ENCODE measurements around the gene RABGAP1. TPM values are rescaled to one million over a fixed set of nuclear protein-coding genes. Genes with fewer than 3 reads are reported as not detected.

RABGAP1 gene
- total RNA-seq, 1 donor from 2014 or later, result 60.2 TPM

DNA sequence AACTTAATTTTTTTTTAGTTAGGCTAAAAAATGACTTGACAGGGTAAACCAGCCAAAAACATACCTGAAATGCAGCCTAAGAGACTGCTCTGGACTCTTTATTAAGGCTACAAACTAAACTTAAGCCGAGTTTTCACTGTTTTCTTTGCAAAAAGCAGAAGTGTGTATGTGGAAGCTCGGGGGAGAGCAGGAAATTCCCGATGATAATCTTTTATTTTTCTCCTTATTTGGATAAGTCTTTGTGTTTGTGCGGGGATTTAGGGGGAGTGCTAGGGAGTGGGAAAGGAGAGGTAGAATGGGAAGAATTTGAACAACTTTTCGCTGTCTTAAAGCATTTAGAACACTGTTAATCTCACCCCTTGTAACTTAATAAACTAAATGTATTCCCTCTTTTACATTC lies 61.9 kb downstream of the RABGAP1 start:
- peaks cover 3 to 29% of the 10 kb centered on the region in 2 donors for H3K36me3 ChIP-seq
- no peaks in the 10 kb centered on the region for H3K27me3 ChIP-seq
- peak overlapping the region; percentile 24 for H3K27ac ChIP-seq
- DNase-seq (ENCODE audit: extremely low spot score in 2 of 2), result no peak
- no peaks in the 10 kb centered on the region for H3K4me1 ChIP-seq
- H3K9me3 ChIP-seq, result no peaks in the 10 kb centered on the region
- intact Hi-C loops (cut with DNase I), result no loop called here
- TF ChIP-seq CTCF (IDR thresholded peaks at IDR 0.05) (no peak), POLR2A (IDR thresholded peaks at IDR 0.05) (no peak), POLR2AphosphoS5 (IDR thresholded peaks at IDR 0.05; ENCODE audit: insufficient read depth in 1 of 2, low read depth in 1 of 2) (no peak)
- no peak overlapping the region for H3K4me3 ChIP-seq

DNA sequence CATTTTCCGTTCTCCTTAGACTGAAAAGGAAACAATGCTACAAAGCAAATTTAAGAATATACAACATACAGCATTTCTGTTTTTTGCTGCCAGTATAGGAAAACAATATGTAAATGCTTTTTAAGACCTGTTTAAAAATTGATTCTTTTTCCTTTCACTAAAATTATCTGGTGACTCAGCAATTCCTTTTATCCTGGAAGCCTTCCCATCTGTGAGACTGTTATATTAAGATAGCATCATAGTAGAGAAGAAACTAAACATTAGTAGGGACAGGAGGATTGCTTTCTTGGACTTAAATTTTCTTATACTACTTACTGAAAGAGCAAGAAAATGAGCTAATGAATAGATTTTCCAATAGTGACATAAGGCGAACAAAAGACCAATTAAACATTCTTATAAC lies 62.6 kb downstream of the RABGAP1 start:
- Histone ChIP-seq H3K4me1 (no peaks in the 10 kb centered on the region), H3K27me3 (no peaks in the 10 kb centered on the region), H3K9me3 (no peaks in the 10 kb centered on the region), H3K4me3 (no peak overlapping the region), H3K27ac (no peak overlapping the region), H3K36me3 (peaks cover 3 to 22% of the 10 kb centered on the region in 2 donors)
- no peak for DNase-seq (ENCODE audit: extremely low spot score in 2 of 2)
- intact Hi-C loops (cut with DNase I), result no loop called here
- TF ChIP-seq CTCF (IDR thresholded peaks at IDR 0.05) (no peak), POLR2A (IDR thresholded peaks at IDR 0.05) (no peak), POLR2AphosphoS5 (IDR thresholded peaks at IDR 0.05; ENCODE audit: insufficient read depth in 1 of 2, low read depth in 1 of 2) (no peak)

DNA sequence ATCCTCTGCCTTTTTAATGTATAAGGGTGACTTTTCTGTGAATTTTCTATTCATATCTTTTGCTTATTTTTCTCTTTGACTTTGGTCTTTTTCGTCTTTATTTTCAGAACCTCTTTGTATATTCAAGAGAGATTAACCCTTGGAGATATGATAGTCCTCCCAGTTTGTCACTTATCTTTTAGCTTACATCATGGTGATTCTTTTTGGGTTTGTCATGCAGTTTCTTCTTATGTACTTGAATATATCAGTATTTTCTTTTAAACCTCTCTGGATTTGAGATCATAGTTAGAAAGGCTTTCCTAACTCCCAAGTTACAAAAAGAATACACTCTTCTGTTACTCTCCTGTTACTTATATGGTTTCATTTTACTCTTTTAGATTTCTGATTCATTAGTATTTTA lies 65.1 kb downstream of the RABGAP1 start:
- intact Hi-C loops (cut with DNase I), result no loop called here
- no peak for DNase-seq (ENCODE audit: extremely low spot score in 2 of 2)
- no peaks in the 10 kb centered on the region for H3K9me3 ChIP-seq
- TF ChIP-seq CTCF (IDR thresholded peaks at IDR 0.05), result no peak
- TF ChIP-seq POLR2A (IDR thresholded peaks at IDR 0.05), result no peak
- no peak for TF ChIP-seq POLR2AphosphoS5 (IDR thresholded peaks at IDR 0.05; ENCODE audit: insufficient read depth in 1 of 2, low read depth in 1 of 2)
- H3K4me3 ChIP-seq, result no peak overlapping the region
- H3K4me1 ChIP-seq, result no peaks in the 10 kb centered on the region
- no peak overlapping the region for H3K27ac ChIP-seq
- H3K36me3 ChIP-seq, result peaks cover 0 to 18% of the 10 kb centered on the region in 2 donors
- H3K27me3 ChIP-seq, result no peaks in the 10 kb centered on the region

GRCh38 chr9:123007269-123007668 lies 66.4 kb downstream of the RABGAP1 start:
- Histone ChIP-seq H3K4me3 (no peak overlapping the region), H3K36me3 (peaks cover 0 to 23% of the 10 kb centered on the region in 2 donors), H3K9me3 (no peaks in the 10 kb centered on the region), H3K4me1 (no peaks in the 10 kb centered on the region), H3K27ac (no peak overlapping the region), H3K27me3 (no peaks in the 10 kb centered on the region)
- TF ChIP-seq CTCF (IDR thresholded peaks at IDR 0.05), result no peak
- TF ChIP-seq POLR2AphosphoS5 (IDR thresholded peaks at IDR 0.05; ENCODE audit: insufficient read depth in 1 of 2, low read depth in 1 of 2), result no peak
- no peak for TF ChIP-seq POLR2A (IDR thresholded peaks at IDR 0.05)
- intact Hi-C loops (cut with DNase I), result no loop called here
- DNase-seq (ENCODE audit: extremely low spot score in 2 of 2), result no peak

DNA sequence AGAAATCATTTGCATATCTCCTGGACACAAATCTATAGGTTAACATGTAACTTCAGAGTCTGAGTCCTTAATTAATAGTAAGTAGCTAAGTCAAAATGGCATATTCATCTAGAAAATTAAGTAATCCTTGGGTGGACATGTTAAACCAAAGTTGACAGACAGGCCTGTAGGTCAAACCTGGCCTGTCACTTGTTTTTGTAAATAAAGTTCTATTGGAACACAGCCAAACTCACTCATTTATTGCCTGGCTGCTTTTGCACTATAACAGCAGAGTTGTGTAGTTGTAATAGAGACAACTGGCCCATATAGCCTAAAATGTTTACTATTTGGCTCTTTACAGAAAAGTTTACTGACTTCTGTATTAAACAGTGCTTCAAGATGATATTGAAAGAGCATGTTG lies 68.1 kb downstream of the RABGAP1 start:
- H3K27ac ChIP-seq, result no peak overlapping the region
- H3K9me3 ChIP-seq, result no peaks in the 10 kb centered on the region
- peaks cover 0 to 34% of the 10 kb centered on the region in 2 donors for H3K36me3 ChIP-seq
- no peak for DNase-seq (ENCODE audit: extremely low spot score in 2 of 2)
- TF ChIP-seq POLR2AphosphoS5 (IDR thresholded peaks at IDR 0.05; ENCODE audit: insufficient read depth in 1 of 2, low read depth in 1 of 2) (no peak), POLR2A (IDR thresholded peaks at IDR 0.05) (no peak), CTCF (IDR thresholded peaks at IDR 0.05) (no peak)
- no peaks in the 10 kb centered on the region for H3K4me1 ChIP-seq
- intact Hi-C loops (cut with DNase I), result no loop called here
- H3K27me3 ChIP-seq, result no peaks in the 10 kb centered on the region
- H3K4me3 ChIP-seq, result no peak overlapping the region

All from vagina (tissue), 2 donors.